Activated CD4-positive, alpha-beta memory T cell treated with anti-CD3 and anti-CD28 coated beads for 36 hours (primary cell): ENCODE measurements around the gene PTPRJ. TPM values are rescaled to one million over a fixed set of nuclear protein-coding genes. Genes with fewer than 3 reads are reported as not detected.

ENCODE experiments used
- CTCF ChIA-PET: fragments of 350-600 bp; sonication (Branson Sonifier 250); formaldehyde crosslinking; loops from one replicate; lab custom pipeline; 2021; ENCODE audit warnings: antibody characterized with exemption, inconsistent platforms; lab: Charles Lee
- POLR2A ChIA-PET: fragments of 350-600 bp; sonication (Branson Sonifier 250); formaldehyde crosslinking; loops from one replicate; lab custom pipeline; 2021; ENCODE audit warnings: antibody characterized with exemption; lab: Charles Lee
- DNase-seq: peaks from one replicate; pipeline ENCODE4 v3.0.0-alpha.2; 2020
- H3K27ac Mint-ChIP-seq: one replicate; pipeline ENCODE4 v1.8.0; 2021; ENCODE audit warnings: mixed read lengths
- H3K27me3 Mint-ChIP-seq: one replicate; pipeline ENCODE4 v1.8.0; 2021; ENCODE audit warnings: mixed read lengths
- H3K36me3 Mint-ChIP-seq: one replicate; pipeline ENCODE4 v1.8.0; 2021; ENCODE audit warnings: mixed read lengths
- H3K4me1 Mint-ChIP-seq: one replicate; pipeline ENCODE4 v1.8.0; 2021; ENCODE audit warnings: low read depth, mixed read lengths
- H3K4me3 Mint-ChIP-seq: one replicate; pipeline ENCODE4 v1.8.0; 2021; ENCODE audit warnings: mild to moderate bottlenecking, mixed read lengths
- H3K9me3 Mint-ChIP-seq: one replicate; pipeline ENCODE4 v1.8.0; 2021; ENCODE audit warnings: mixed read lengths
- intact Hi-C: fragments of 100-400 bp; cut with micrococcal nuclease; formaldehyde crosslinking; loops from one replicate; pipeline ENCODE4 v1.15.1; 2023
- total RNA-seq, 2 experiments: library from RNA; stranded (reverse); gene quantifications; one replicate each; pipeline ENCODE4 v1.2.3, GENCODE V29; 2021

The PTPRJ gene
- total RNA-seq, 2 experiments from 2014 or later, result 36.3 to 37.0 TPM

GRCh38 chr11:48077251-48077650 is 96.9 kb downstream of the PTPRJ start:
- Mint-ChIP-seq H3K9me3 (no peaks in the 10 kb centered on the region), H3K4me1 (peaks cover 41% of the 10 kb centered on the region), H3K27ac (no peak overlapping the region), H3K36me3 (peaks cover 3% of the 10 kb centered on the region), H3K4me3 (no peak overlapping the region), H3K27me3 (no peaks in the 10 kb centered on the region)
- intact Hi-C loops, result no loop called here
- POLR2A ChIA-PET, result interaction anchor here (0.6 to 0.7 kb wide), 2 partner anchors 57 to 94 kb away, joined by 3 to 6 read pairs; no protein-coding TSS in a partner anchor
- CTCF ChIA-PET, result no interaction called here
- DNase-seq, result no peak

GRCh38 chr11:48078689-48079088 is 98.3 kb downstream of the PTPRJ start:
- H3K36me3 Mint-ChIP-seq, result peaks cover 3% of the 10 kb centered on the region
- intact Hi-C loops, result no loop called here
- no peak overlapping the region for H3K4me3 Mint-ChIP-seq
- peaks cover 38% of the 10 kb centered on the region for H3K4me1 Mint-ChIP-seq
- ChIA-PET POLR2A (no interaction called here), CTCF (no interaction called here)
- no peak for DNase-seq
- H3K27ac Mint-ChIP-seq, result no peak overlapping the region
- H3K9me3 Mint-ChIP-seq, result no peaks in the 10 kb centered on the region
- no peaks in the 10 kb centered on the region for H3K27me3 Mint-ChIP-seq

- no peak overlapping the region for H3K27ac Mint-ChIP-seq
- DNase-seq, result no peak
- no peaks in the 10 kb centered on the region for H3K9me3 Mint-ChIP-seq
- H3K4me1 Mint-ChIP-seq, result peaks cover 40% of the 10 kb centered on the region
- peaks cover 6% of the 10 kb centered on the region for H3K36me3 Mint-ChIP-seq
- H3K27me3 Mint-ChIP-seq, result no peaks in the 10 kb centered on the region
- ChIA-PET CTCF (interaction anchor here (0.9 kb wide), 1 partner anchor 145 kb away, joined by 3 read pairs; no protein-coding TSS in a partner anchor), POLR2A (no interaction called here)
- no peak overlapping the region for H3K4me3 Mint-ChIP-seq
- intact Hi-C loops, result no loop called here
These were observed 99.2 kb downstream of the PTPRJ start for GRCh38 chr11:48079596-48079995.

GRCh38 chr11:48080301-48080861 is 100.0 kb downstream of the PTPRJ start:
- intact Hi-C loops, result no loop called here
- Mint-ChIP-seq H3K27ac (no peak overlapping the region), H3K4me1 (peaks cover 42% of the 10 kb centered on the region), H3K4me3 (no peak overlapping the region), H3K9me3 (no peaks in the 10 kb centered on the region), H3K27me3 (no peaks in the 10 kb centered on the region), H3K36me3 (peaks cover 6% of the 10 kb centered on the region)
- POLR2A ChIA-PET, result no interaction called here
- no peak for DNase-seq
- CTCF ChIA-PET, result interaction anchor here (0.6 to 1.3 kb wide), 3 partner anchors 29 to 146 kb away, joined by 3 to 4 read pairs (median 3); no protein-coding TSS in a partner anchor

GRCh38 chr11:48081151-48082010 is 101.0 kb downstream of the PTPRJ start:
- ChIA-PET POLR2A (no interaction called here), CTCF (interaction anchor here (1.3 kb wide), 1 partner anchor 28 kb away, joined by 4 read pairs; no protein-coding TSS in a partner anchor)
- intact Hi-C loops, result no loop called here
- peak; percentile 54 for DNase-seq
- Mint-ChIP-seq H3K27ac (no peak overlapping the region), H3K36me3 (peaks cover 6% of the 10 kb centered on the region), H3K9me3 (no peaks in the 10 kb centered on the region), H3K4me1 (peaks cover 41% of the 10 kb centered on the region), H3K27me3 (no peaks in the 10 kb centered on the region), H3K4me3 (no peak overlapping the region)

GRCh38 chr11:48082771-48083170 is 102.4 kb downstream of the PTPRJ start:
- H3K27me3 Mint-ChIP-seq, result no peaks in the 10 kb centered on the region
- intact Hi-C loops, result no loop called here
- CTCF ChIA-PET, result interaction anchor here (1.2 kb wide), 1 partner anchor 27 kb away, joined by 4 read pairs; no protein-coding TSS in a partner anchor
- no peaks in the 10 kb centered on the region for H3K9me3 Mint-ChIP-seq
- H3K36me3 Mint-ChIP-seq, result peaks cover 3% of the 10 kb centered on the region
- POLR2A ChIA-PET, result no interaction called here
- no peak overlapping the region for H3K4me3 Mint-ChIP-seq
- peaks cover 43% of the 10 kb centered on the region for H3K4me1 Mint-ChIP-seq
- DNase-seq, result no peak
- no peak overlapping the region for H3K27ac Mint-ChIP-seq

- no peak overlapping the region for H3K27ac Mint-ChIP-seq
- intact Hi-C loops, result no loop called here
These were observed 103.1 kb downstream of the PTPRJ start for GRCh38 chr11:48083421-48083820.

GRCh38 chr11:48085688-48086087 is 105.3 kb downstream of the PTPRJ start:
- POLR2A ChIA-PET, result no interaction called here
- no peak overlapping the region for H3K27ac Mint-ChIP-seq
- H3K4me3 Mint-ChIP-seq, result no peak overlapping the region
- CTCF ChIA-PET, result interaction anchor here (0.6 kb wide), 1 partner anchor 22 kb away, joined by 3 read pairs; no protein-coding TSS in a partner anchor
- peaks cover 43% of the 10 kb centered on the region for H3K4me1 Mint-ChIP-seq
- no peak for DNase-seq
- H3K36me3 Mint-ChIP-seq, result peaks cover 3% of the 10 kb centered on the region
- H3K9me3 Mint-ChIP-seq, result no peaks in the 10 kb centered on the region
- no peaks in the 10 kb centered on the region for H3K27me3 Mint-ChIP-seq
- intact Hi-C loops, result no loop called here

More at GRCh38 chr11:48083421-48083820, 103.1 kb downstream of the PTPRJ start:
- Mint-ChIP-seq H3K27me3 (no peaks in the 10 kb centered on the region), H3K4me1 (peaks cover 39% of the 10 kb centered on the region), H3K9me3 (no peaks in the 10 kb centered on the region), H3K4me3 (no peak overlapping the region), H3K36me3 (peaks cover 3% of the 10 kb centered on the region)
- DNase-seq, result no peak
- ChIA-PET CTCF (interaction anchor here (0.6 to 1.2 kb wide), 2 partner anchors 26 to 27 kb away, joined by 3 to 4 read pairs; no protein-coding TSS in a partner anchor), POLR2A (no interaction called here)

- POLR2A ChIA-PET, result no interaction called here
- intact Hi-C loops, result no loop called here
- H3K27me3 Mint-ChIP-seq, result no peaks in the 10 kb centered on the region
- no peak overlapping the region for H3K4me3 Mint-ChIP-seq
- peaks cover 3% of the 10 kb centered on the region for H3K36me3 Mint-ChIP-seq
- H3K27ac Mint-ChIP-seq, result no peak overlapping the region
- no peaks in the 10 kb centered on the region for H3K9me3 Mint-ChIP-seq
- CTCF ChIA-PET, result interaction anchor here (0.6 kb wide), 1 partner anchor 22 kb away, joined by 4 read pairs; no protein-coding TSS in a partner anchor
- H3K4me1 Mint-ChIP-seq, result peaks cover 45% of the 10 kb centered on the region
- no peak for DNase-seq
These were observed 107.1 kb downstream of the PTPRJ start for GRCh38 chr11:48087422-48087821.

- Mint-ChIP-seq H3K9me3 (no peaks in the 10 kb centered on the region), H3K27me3 (no peaks in the 10 kb centered on the region), H3K27ac (no peak overlapping the region), H3K4me1 (peaks cover 48% of the 10 kb centered on the region), H3K4me3 (no peak overlapping the region), H3K36me3 (peaks cover 3% of the 10 kb centered on the region)
- ChIA-PET POLR2A (no interaction called here), CTCF (no interaction called here)
- intact Hi-C loops, result no loop called here
- no peak for DNase-seq
These were observed 107.8 kb downstream of the PTPRJ start for GRCh38 chr11:48087974-48088681.

GRCh38 chr11:48088682-48089050 is 108.3 kb downstream of the PTPRJ start:
- peaks cover 51% of the 10 kb centered on the region for H3K4me1 Mint-ChIP-seq
- H3K27ac Mint-ChIP-seq, result no peak overlapping the region

GRCh38 chr11:48090174-48090573 is 109.8 kb downstream of the PTPRJ start:
- intact Hi-C loops, result no loop called here
- Mint-ChIP-seq H3K36me3 (no peaks in the 10 kb centered on the region), H3K27me3 (no peaks in the 10 kb centered on the region), H3K27ac (no peak overlapping the region), H3K4me1 (peaks cover 55% of the 10 kb centered on the region), H3K4me3 (no peak overlapping the region), H3K9me3 (no peaks in the 10 kb centered on the region)
- POLR2A ChIA-PET, result no interaction called here
- DNase-seq, result no peak
- CTCF ChIA-PET, result no interaction called here

More at GRCh38 chr11:48088682-48089050, 108.3 kb downstream of the PTPRJ start:
- peaks cover 3% of the 10 kb centered on the region for H3K36me3 Mint-ChIP-seq
- intact Hi-C loops, result no loop called here
- POLR2A ChIA-PET, result interaction anchor here (0.8 kb wide), 1 partner anchor 19 kb away, joined by 3 read pairs; no protein-coding TSS in a partner anchor
- CTCF ChIA-PET, result no interaction called here
- H3K27me3 Mint-ChIP-seq, result no peaks in the 10 kb centered on the region
- H3K9me3 Mint-ChIP-seq, result no peaks in the 10 kb centered on the region
- no peak overlapping the region for H3K4me3 Mint-ChIP-seq
- DNase-seq, result no peak
